Measurements from ENCODE around the gene C3orf62. TPM values are rescaled to one million over a fixed set of nuclear protein-coding genes. Genes with fewer than 3 reads are reported as not detected.
A peak's percentile ranks its signal among the peaks of the same experiment; 100 is the strongest.
"Not testable (repeated sequence)": the region's sequence is repeated elsewhere in the genome, so short reads cannot be mapped to it uniquely, and the experiment has no call there.

The C3orf62 gene
- total and polyA plus RNA-seq, 9 donors: 1.3 to 11.1 (median 6.6) TPM

DNA sequence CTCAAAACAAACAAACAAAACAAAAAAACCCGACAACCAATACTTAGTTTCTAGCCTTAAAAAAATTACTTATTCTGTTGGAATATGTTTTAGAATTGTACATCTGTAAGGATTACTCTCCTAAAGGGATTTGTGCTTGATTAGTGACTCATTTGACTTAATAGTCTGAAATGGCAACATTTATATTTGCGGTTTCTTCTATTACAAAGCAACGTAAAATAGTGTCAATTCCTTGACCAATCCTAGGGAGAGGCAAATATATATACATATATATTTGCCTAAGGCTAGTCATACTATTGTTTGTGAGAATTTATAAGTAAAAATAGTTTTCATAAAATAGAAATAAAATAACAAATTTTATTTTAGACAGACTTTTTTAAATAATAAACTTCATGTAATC, 39.7 kb downstream of the C3orf62 start:
- 70 to 90% (median 72%) methylated on average over 3 of the region's 3 CpGs for WGBS, 3 donors
- no peak overlapping the region for H3K4me3 ChIP-seq
- TF ChIP-seq, protein P1, sequence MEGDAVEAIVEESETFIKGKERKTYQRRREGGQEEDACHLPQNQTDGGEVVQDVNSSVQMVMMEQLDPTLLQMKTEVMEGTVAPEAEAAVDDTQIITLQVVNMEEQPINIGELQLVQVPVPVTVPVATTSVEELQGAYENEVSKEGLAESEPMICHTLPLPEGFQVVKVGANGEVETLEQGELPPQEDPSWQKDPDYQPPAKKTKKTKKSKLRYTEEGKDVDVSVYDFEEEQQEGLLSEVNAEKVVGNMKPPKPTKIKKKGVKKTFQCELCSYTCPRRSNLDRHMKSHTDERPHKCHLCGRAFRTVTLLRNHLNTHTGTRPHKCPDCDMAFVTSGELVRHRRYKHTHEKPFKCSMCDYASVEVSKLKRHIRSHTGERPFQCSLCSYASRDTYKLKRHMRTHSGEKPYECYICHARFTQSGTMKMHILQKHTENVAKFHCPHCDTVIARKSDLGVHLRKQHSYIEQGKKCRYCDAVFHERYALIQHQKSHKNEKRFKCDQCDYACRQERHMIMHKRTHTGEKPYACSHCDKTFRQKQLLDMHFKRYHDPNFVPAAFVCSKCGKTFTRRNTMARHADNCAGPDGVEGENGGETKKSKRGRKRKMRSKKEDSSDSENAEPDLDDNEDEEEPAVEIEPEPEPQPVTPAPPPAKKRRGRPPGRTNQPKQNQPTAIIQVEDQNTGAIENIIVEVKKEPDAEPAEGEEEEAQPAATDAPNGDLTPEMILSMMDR (IDR thresholded peaks at IDR 0.05): no peak
- no peak for TF ChIP-seq EP300 (IDR thresholded peaks at IDR 0.05)
- TF ChIP-seq POLR2A (IDR thresholded peaks at IDR 0.05): no peak
- peak overlapping the region in 1 of 2 donors; percentile 9 for H3K27ac ChIP-seq
- H3K36me3 ChIP-seq: no peaks in the 10 kb centered on the region
- peaks cover 0 to 5% of the 10 kb centered on the region in 2 donors for H3K9me3 ChIP-seq
- H3K27me3 ChIP-seq: no peaks in the 10 kb centered on the region
- intact Hi-C loops (cut with DNase I): loop anchor here in 1 of 4 donors (5.0 kb wide), 1 partner anchor 45 kb away; no protein-coding TSS in a partner anchor
- peaks cover 2% of the 10 kb centered on the region for H3K4me1 ChIP-seq (ENCODE audit: insufficient read depth)
- no peak for DNase-seq

DNA sequence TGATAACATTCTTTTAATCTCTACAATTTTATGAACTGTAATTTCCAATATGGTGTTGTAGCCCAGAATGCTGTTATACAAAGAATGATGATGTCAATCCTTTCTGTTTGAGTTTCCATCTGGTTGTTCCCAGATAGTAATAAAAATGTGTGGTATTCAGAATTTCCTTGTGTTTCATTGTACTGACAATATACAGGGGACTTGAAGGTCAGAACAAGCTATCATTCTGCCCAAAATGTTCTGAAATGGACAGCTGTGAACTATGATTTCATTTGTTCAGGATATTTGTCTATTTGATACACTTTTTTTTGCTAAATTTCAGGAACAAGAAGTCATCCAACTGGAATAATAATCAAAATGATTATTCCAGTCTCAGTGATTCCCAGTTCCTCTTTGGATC, 40.8 kb downstream of the C3orf62 start:
- DNase-seq: no peak
- intact Hi-C loops (cut with DNase I): loop anchor here in 1 of 4 donors (5.0 kb wide), 1 partner anchor 46 kb away; no protein-coding TSS in a partner anchor
- peaks cover 0 to 6% of the 10 kb centered on the region in 2 donors for H3K9me3 ChIP-seq
- TF ChIP-seq, protein P1 (IDR thresholded peaks at IDR 0.05): no peak
- TF ChIP-seq POLR2A (IDR thresholded peaks at IDR 0.05): no peak
- TF ChIP-seq EP300 (IDR thresholded peaks at IDR 0.05): no peak
- no peak overlapping the region for H3K4me3 ChIP-seq
- H3K27ac ChIP-seq: peak overlapping the region in 1 of 2 donors; percentile 9
- peaks cover 2% of the 10 kb centered on the region for H3K4me1 ChIP-seq (ENCODE audit: insufficient read depth)
- no peaks in the 10 kb centered on the region for H3K36me3 ChIP-seq
- no peaks in the 10 kb centered on the region for H3K27me3 ChIP-seq

DNA sequence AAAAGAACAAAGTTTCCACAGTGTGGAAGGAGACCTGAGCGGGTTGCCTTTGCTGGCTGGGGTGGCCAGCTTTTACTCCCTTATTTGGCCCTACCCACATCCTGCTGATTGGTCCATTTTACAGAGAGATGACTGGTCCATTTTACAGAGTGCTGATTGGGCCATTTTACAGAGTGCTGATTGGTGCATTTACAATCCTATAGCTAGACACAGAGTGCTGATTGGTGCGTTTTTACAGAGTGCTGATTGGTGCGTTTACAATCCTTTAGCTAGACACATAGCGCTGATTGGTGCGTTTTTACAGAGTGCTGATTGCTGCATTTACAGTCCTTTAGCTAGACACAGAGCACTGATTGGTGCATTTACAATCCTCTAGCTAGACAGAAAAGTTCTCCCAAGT, 48.2 kb downstream of the C3orf62 start:
- H3K4me3 ChIP-seq; H3K4me1 ChIP-seq (ENCODE audit: insufficient read depth); H3K36me3 ChIP-seq; DNase-seq; H3K27ac ChIP-seq; H3K27me3 ChIP-seq; intact Hi-C loops (cut with DNase I): not testable (repeated sequence)
- H3K9me3 ChIP-seq: peaks cover 0 to 12% of the 10 kb centered on the region in 2 donors
- whole genome bisulfite sequencing, 3 donors: 93 to 97% (median 94%) methylated on average over 5 of the region's 5 CpGs

DNA sequence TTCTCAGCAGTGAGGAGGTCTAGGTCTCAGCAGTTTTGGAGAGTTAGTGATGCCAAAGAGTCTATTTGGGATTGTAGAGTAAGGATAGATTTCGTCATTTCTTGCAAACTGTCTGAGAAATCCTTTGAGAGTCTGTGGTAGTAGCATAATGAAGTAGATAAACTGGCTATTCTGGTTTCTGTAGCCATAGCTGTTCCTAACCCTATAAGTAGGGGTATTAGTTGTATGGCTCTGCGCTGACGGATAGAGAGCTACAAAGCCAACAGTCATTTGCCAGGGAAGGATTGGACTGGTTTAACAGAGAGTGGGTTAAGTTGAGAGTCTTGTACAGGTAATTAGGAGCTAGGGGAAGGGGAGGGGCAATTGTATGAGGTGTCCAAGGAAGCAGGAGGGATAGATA, 55.0 kb downstream of the C3orf62 start:
- Histone ChIP-seq H3K36me3 (no peaks in the 10 kb centered on the region), H3K27me3 (no peaks in the 10 kb centered on the region), H3K9me3 (no peaks in the 10 kb centered on the region), H3K27ac (no peak overlapping the region), H3K4me1 (ENCODE audit: insufficient read depth) (peaks cover 8% of the 10 kb centered on the region), H3K4me3 (no peak overlapping the region)
- 96 to 98% (median 96%) methylated on average over 3 of the region's 3 CpGs for WGBS, 3 donors
- intact Hi-C loops (cut with DNase I): no loop called here
- DNase-seq: no peak
- TF ChIP-seq, protein P1 (IDR thresholded peaks at IDR 0.05): no peak
- no peak for TF ChIP-seq EP300 (IDR thresholded peaks at IDR 0.05)
- TF ChIP-seq POLR2A (IDR thresholded peaks at IDR 0.05): no peak

DNA sequence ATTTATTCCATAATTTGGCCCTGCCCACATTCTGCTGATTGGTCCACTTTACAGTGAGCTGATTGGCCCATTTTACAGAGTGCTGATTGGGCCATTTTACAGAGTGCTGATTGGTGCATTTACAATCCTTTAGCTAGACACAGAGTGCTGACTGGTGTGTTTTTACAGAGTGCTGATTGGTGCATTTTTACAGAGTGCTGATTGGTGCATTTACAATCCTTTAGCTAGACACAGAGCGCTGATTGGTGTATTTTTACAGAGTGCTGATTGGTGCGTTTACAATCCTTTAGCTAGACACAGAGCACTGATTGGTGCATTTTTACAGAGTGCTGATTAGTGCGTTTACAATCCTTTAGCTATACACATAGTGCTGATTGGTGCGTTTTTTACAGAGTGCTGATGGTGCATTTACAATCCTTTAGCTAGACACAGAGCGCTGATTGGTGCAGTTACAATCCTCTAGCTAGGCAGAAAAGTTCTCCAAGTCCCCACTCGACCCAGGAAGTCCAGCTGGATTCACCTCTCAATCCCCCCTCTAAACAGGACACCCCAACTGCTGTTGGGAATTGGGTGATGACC, 56.0 kb downstream of the C3orf62 start:
- H3K27me3 ChIP-seq; H3K4me3 ChIP-seq; intact Hi-C loops (cut with DNase I); H3K4me1 ChIP-seq (ENCODE audit: insufficient read depth); H3K9me3 ChIP-seq; DNase-seq; H3K36me3 ChIP-seq; H3K27ac ChIP-seq: not testable (repeated sequence)
- 93 to 99% (median 94%) methylated on average over 6 of the region's 6 CpGs for WGBS, 3 donors

Data from ovary (tissue), 9 donors.